Sciatic nerve (tissue), 2 donors: ENCODE results near the gene SHLD1. TPM values are rescaled to one million over a fixed set of nuclear protein-coding genes. Genes with fewer than 3 reads are reported as not detected.
"Not testable (repeated sequence)": the region's sequence is repeated elsewhere in the genome, so short reads cannot be mapped to it uniquely, and the experiment has no call there.

Experiments used
- ATAC-seq: fragments of 200-7000 bp; cut with Tn5 transposase; one replicate; pipeline ENCODE4 v1.9.1; 2020; ENCODE audit warnings: mild to moderate bottlenecking, moderate library complexity
- DNase-seq: peaks from one replicate; pipeline ENCODE4 v3.0.0-alpha.2; 2020; ENCODE audit warnings: low spot score
- intact Hi-C: fragments of 100-400 bp; cut with DNase I; formaldehyde crosslinking; loops from one replicate; pipeline ENCODE4 v1.14.2; 2022
- total RNA-seq: library from RNA; stranded (reverse); fragmentation: NEBNext Ultra II Directional; extraction: Animal tissue kit (Norgen Biotek cat#: 25700); gene quantifications from one replicate; pipeline ENCODE4 v1.2.1, GENCODE V29; 2021
- donor health status: DM: no; HTN: no; CAD: no.
- donor health status: DM: no; HTN: no; CAD: no.

Gene SHLD1
- total RNA-seq, 1 donor from 2014 or later = 6.1 TPM

DNA sequence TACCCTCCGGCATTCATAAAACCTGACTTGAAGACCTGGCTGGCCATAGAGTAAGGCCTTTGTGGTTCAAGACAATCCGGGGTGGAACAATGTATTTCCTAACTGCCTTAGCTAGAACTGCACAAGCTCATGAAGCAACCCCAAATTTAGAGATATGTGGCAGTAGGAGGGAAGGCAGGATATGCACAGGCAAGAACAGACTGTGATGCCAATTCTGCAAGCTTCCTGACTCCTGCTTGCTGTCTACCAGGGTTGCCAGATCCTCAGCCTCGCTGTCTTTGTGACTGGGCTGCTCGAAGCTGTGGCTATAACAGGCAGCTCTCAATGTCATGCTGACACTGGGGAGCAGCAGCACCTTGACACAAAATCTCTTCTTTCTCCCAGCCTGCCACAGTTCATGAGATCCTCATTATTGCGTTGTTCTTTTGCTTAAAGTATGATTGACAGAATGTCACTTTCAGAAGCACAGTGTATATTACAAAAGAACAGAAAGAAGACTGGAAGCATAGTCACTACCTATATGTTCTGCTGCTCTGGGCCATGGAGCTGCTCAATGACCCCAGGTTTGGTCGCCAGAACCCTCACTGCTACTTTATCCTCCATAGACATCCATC is 18.3 kb upstream of the SHLD1 start:
- ATAC-seq (no peak), DNase-seq (no peak)
- intact Hi-C loops = no loop called here

- intact Hi-C loops = no loop called here
- DNase-seq = no peak
- ATAC-seq = no peak
Measured at GRCh38 chr20:5734602-5735001, 15.6 kb upstream of the SHLD1 start.

DNA sequence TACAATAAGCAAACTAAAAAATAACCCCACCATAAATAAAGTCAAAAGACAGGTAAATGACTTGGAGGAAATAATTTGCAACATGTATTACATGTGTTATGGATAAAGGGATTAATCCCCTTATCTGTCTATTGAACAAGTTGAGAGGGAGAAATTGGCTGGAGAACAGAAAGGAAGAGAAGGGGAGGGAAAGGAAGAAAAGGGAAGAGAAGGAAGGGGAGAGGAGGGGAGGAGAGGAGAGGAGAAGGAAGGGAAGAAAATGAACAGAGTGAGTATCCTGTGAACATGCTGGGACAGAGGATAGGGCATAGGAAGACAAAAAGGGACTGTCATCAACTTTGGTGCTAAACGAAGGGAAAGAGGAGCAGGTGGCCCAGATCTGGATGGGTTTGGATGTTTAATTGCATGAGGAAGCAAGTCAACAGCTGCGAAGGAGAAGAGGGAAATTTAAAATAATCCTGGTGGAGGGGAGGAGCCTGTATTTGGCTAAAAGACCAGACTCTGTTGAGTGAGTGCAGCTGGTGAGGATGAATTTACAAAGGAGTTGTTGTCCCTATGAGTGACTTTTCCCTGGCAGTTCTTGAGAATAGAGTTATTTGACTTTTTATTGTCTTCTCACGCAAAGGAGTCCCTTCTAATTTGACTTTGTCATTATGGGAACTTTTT is 14.2 kb upstream of the SHLD1 start:
- DNase-seq (no peak), ATAC-seq (peak; percentile 28)
- intact Hi-C loops = no loop called here

GRCh38 chr20:5737619-5737953 is 12.6 kb upstream of the SHLD1 start:
- intact Hi-C loops = no loop called here

GRCh38 chr20:5737966-5738365 is 12.2 kb upstream of the SHLD1 start:
- intact Hi-C loops = no loop called here
- DNase-seq (no peak), ATAC-seq (no peak)

More at GRCh38 chr20:5737619-5737953, 12.6 kb upstream of the SHLD1 start:
- ATAC-seq = no peak
- DNase-seq = no peak

- DNase-seq, ATAC-seq, intact Hi-C loops: not testable (repeated sequence)
Measured at GRCh38 chr20:5740643-5741042, 9.6 kb upstream of the SHLD1 start.

DNA sequence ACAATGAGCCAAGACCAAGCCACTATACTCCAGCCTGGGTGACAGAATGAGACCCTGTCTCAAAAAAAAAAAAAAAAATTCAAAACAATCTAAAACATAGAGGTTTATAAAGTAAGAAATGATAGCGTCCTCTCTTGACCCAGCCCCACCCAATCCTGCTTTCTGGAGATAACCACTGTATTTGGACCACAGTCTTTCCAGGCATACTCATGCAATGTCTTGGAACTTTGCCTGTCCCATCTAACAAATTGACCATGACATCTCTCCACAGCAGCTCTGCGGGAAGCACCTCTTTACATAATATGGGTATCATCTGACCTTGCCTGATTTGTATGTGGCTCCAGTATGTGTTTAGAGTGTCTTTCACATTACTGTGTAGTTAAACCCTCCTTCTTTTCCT is 9.1 kb upstream of the SHLD1 start:
- DNase-seq = no peak
- no peak for ATAC-seq
- intact Hi-C loops = no loop called here

- intact Hi-C loops = no loop called here
- no peak for ATAC-seq
- no peak for DNase-seq
Measured at GRCh38 chr20:5742041-5742440, 8.2 kb upstream of the SHLD1 start.

GRCh38 chr20:5745416-5746030 is 4.7 kb upstream of the SHLD1 start:
- DNase-seq = no peak
- no peak for ATAC-seq
- intact Hi-C loops = no loop called here

DNA sequence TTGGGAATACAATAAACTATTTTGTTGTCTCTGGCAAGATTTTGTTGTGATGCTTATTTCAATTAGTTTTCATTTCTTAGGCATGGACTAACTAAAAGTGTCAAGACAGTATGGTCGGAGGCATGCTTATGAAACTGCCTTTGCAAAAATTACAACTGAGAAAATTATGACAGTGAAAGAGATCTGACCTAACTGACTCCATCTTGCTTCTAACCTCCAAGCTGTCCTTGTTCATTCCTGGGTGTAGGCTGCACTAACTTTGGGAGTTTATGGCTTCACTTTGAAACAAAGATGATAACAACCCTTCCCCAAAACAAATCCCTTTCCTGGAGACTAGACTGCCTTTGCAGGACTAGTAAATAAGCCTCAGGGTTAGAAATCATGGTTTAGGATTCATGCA is 4.1 kb upstream of the SHLD1 start:
- ATAC-seq (no peak), DNase-seq (no peak)
- intact Hi-C loops = no loop called here

DNA sequence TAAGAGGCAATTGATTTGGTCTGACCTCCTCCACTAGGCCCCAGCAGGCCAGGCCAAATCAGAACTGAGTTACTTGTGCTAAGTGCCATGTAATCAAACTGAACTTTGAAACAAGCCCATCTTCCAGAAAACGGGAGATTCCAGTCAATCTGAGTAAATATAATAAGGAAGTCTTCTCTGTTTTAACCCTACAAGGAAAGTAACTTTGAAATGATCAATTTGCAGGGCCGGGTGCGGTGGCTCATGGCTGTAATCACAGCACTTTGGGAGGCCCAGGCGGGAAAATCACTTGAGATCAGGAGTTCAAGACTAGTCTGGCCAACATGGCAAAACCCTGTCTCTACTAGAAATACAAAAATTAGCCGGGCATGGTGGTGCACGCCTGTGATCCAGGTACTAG is 2.0 kb upstream of the SHLD1 start:
- no peak for DNase-seq
- no peak for ATAC-seq
- intact Hi-C loops = no loop called here

DNA sequence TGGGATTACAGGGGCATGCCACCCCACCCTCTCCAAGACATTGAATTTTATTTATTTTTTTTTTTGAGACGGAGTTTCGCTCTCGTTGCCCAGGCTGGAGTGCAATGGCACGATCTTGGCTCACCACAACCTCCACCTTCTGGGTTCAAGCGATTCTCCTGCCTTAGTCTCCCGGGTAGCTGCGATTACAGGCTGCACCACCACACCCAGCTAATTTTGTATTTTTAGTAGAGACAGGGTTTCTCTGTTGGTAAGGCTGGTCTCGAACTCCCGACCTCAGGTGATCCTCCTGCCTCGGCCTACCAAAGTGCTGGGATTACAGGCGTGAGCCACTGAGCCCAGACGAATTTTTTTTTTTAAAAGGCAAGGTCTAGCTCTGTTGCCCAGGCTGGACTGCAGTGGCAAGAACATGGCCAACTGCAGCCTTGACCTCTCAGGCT is 669 bp upstream of the SHLD1 start:
- intact Hi-C loops, DNase-seq: not testable (repeated sequence)
- ATAC-seq = peak; percentile 6

- no peak for ATAC-seq
- DNase-seq = no peak
- intact Hi-C loops = no loop called here
Measured at GRCh38 chr20:5751856-5752255, 1.7 kb downstream of the SHLD1 start.

GRCh38 chr20:5753814-5754213 is 3.6 kb downstream of the SHLD1 start:
- intact Hi-C loops = no loop called here
- ATAC-seq (no peak), DNase-seq (no peak)

DNA sequence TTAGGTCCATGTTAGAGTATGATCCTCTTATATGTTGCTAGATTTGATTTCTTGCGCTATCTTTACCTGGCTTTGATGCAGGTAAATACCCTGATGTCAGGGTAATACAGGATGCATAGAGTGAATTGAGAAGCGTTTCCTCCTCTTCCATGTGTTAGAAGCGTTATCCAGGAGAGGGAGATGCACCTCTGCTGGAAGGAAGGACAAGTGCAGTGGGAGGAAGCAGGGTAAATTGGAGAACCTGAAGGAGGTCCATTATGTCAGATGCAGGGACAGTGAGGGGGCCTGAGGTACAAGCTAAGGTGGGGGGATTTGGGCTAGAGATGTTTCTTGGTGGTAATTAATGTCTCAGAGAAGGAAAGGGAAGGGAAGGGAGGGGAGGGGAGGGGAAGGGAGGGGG is 7.7 kb downstream of the SHLD1 start:
- no peak for DNase-seq
- ATAC-seq = no peak
- intact Hi-C loops = no loop called here

DNA sequence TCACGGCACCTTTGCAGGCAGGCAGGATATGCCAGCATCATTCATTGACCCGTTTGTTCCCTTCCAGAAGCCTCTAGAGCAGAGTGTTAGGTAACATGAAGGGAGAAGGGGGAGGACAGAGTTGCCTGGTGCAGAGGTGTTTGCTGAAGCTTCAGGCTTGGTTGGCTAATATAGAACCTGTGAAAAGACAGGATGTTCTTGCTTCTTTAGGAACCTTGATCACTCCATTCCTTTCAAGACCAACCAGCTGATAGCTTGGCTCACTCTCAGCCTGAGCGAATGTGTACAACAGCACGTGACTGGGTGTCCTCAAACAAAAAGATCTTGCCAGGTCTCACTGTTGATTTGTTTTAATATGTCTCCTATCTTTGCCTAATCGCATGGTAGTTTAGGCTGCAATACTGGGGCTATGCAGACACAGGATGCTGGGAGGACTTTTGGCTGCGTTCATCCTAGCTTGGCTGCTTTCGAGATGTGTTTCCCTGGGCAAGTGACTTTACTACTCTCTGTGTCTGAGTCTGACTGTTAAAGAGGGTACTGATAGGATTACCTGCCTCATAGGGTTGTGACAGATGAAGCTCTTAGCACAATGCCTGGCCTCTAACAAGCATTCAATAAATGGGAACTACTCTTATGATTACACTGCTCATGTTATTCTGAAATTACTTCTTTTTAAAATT is 16.0 kb downstream of the SHLD1 start:
- DNase-seq = no peak
- intact Hi-C loops = no loop called here
- ATAC-seq = no peak

- DNase-seq = no peak
- intact Hi-C loops = no loop called here
- ATAC-seq = no peak
Measured at GRCh38 chr20:5767493-5768098, 17.4 kb downstream of the SHLD1 start.

DNA sequence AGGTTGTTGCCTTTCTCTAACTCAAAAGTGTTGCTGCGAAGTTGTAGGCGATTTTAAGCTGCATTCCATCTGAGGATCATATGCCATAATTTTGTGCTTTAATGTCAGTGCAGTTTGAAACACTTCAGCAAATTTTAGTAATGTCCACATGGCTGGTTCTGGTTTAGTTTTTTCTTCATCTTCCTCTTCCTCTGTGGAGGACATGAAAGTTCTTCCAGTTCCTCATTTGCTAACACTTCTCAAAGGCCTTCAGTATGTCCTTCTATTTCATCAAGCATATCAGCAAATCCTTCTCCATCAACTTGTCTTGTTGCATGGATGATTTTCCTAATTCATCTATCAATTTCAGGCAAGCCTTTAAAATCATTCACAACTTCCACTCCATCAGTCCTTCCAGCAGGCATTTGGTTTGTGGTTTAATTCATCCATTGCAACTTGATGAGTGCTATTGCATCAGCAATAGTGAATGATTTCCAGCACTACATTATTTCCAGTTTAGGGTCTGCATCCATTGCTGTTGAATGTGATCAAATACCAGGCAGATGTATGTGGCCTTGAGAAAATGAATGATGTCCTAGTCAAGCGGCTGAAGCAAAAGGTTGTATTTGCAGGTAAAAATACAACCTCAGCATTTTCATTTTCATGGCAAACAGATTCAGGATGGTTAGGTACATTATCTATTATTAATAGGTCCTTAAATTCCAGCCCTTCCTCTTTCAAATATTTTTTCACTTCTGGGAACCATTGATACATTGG is 20.2 kb downstream of the SHLD1 start:
- intact Hi-C loops = no loop called here
- ATAC-seq (no peak), DNase-seq (no peak)

DNA sequence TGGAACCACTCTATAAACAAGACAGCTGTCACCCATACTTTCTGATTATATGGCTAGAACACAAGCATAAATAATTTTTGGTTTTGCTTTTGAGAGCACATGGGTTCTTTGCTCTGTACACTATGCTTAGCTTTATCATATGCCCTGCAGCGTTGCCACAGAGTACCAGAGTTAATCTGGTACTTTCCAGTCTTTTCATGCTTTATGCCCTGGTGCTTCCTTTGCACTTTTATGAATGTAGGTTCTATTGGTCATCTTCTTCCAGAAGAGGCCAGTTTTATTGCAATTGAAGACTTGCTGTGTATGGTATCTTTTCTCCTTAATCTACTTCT is 20.8 kb downstream of the SHLD1 start:
- no peak for DNase-seq
- no peak for ATAC-seq
- intact Hi-C loops = no loop called here
